H9 (cell line): ENCODE results near the gene ATG9B. TPM values are rescaled to one million over a fixed set of nuclear protein-coding genes. Genes with fewer than 3 reads are reported as not detected.

ENCODE experiments used
- DNase-seq: peaks from one replicate; pipeline ENCODE4 v3.0.0-alpha.2; 2017
- H2AFZ ChIP-seq: one replicate; pipeline ENCODE4 v1.6.1; 2013; ENCODE audit warnings: mild to moderate bottlenecking, low read length, control low read depth, moderate library complexity
- H2AK5ac ChIP-seq: 2 replicates; pipeline ENCODE4 v1.6.1; 2013; ENCODE audit warnings: low read length, control low read depth, mixed read lengths; ENCODE audit not compliant: insufficient read length
- H2BK120ac ChIP-seq: one replicate; pipeline ENCODE4 v1.6.1; 2013; ENCODE audit warnings: low read depth, mild to moderate bottlenecking, low read length, control low read depth, inconsistent platforms; ENCODE audit not compliant: poor library complexity, severe bottlenecking
- H2BK12ac ChIP-seq: 2 replicates; pipeline ENCODE4 v1.6.1; 2013; ENCODE audit warnings: low read length, control low read depth, mixed read lengths, low read depth; ENCODE audit not compliant: insufficient read length
- H2BK15ac ChIP-seq: 2 replicates; pipeline ENCODE4 v1.6.1; 2013; ENCODE audit warnings: low read depth, low read length, control low read depth
- H2BK20ac ChIP-seq: one replicate; pipeline ENCODE4 v1.6.1; 2013; ENCODE audit warnings: low read depth, mild to moderate bottlenecking, low read length, control low read depth, inconsistent platforms; ENCODE audit not compliant: poor library complexity, severe bottlenecking
- H2BK5ac ChIP-seq: 2 replicates; pipeline ENCODE4 v1.6.1; 2013; ENCODE audit warnings: low read length, control low read depth, mixed read lengths; ENCODE audit not compliant: insufficient read length
- H3K14ac ChIP-seq: 2 replicates; pipeline ENCODE4 v1.6.1; 2013; ENCODE audit warnings: low read length, control low read depth; ENCODE audit not compliant: insufficient read depth
- H3K18ac ChIP-seq: 2 replicates; pipeline ENCODE4 v1.6.1; 2013; ENCODE audit warnings: low read depth, mild to moderate bottlenecking, mixed read lengths, low read length, control low read depth; ENCODE audit not compliant: insufficient read length
- H3K23ac ChIP-seq: 2 replicates; pipeline ENCODE4 v1.6.1; 2013; ENCODE audit warnings: low read length, control low read depth, mixed read lengths, low read depth; ENCODE audit not compliant: insufficient read length
- H3K23me2 ChIP-seq: 2 replicates; pipeline ENCODE4 v1.6.1; 2013; ENCODE audit warnings: low read depth, mild to moderate bottlenecking, mixed read lengths, low read length, control low read depth; ENCODE audit not compliant: insufficient read length, poor library complexity, severe bottlenecking
- H3K27ac ChIP-seq: 2 replicates; pipeline ENCODE4 v1.5.1; 2013; ENCODE audit warnings: low read length, control low read depth, mixed read lengths, low read depth; ENCODE audit not compliant: insufficient read length
- H3K27me3 ChIP-seq: 2 replicates; pipeline ENCODE4 v1.6.1; 2013; ENCODE audit warnings: low read length, control low read depth, inconsistent platforms; ENCODE audit not compliant: insufficient read depth
- H3K4ac ChIP-seq: 2 replicates; pipeline ENCODE4 v1.6.1; 2013; ENCODE audit warnings: low read depth, mild to moderate bottlenecking, control low read depth, inconsistent platforms, low read length, moderate library complexity
- H3K4me1 ChIP-seq: 2 replicates; pipeline ENCODE4 v1.6.1; 2013; ENCODE audit warnings: low read length, control low read depth, inconsistent platforms; ENCODE audit not compliant: insufficient read depth
- H3K4me2 ChIP-seq: 2 replicates; pipeline ENCODE4 v1.6.1; 2013; ENCODE audit warnings: low read length, control low read depth, mixed read lengths; ENCODE audit not compliant: insufficient read length, insufficient read depth
- H3K56ac ChIP-seq: 2 replicates; pipeline ENCODE4 v1.6.1; 2013; ENCODE audit warnings: low read depth, mild to moderate bottlenecking, mixed read lengths, low read length, control low read depth; ENCODE audit not compliant: insufficient read length
- H3K79me1 ChIP-seq: 2 replicates; pipeline ENCODE4 v1.6.1; 2013; ENCODE audit warnings: low read depth, mild to moderate bottlenecking, moderate library complexity, low read length, control low read depth, inconsistent platforms; ENCODE audit not compliant: insufficient read depth, poor library complexity, severe bottlenecking
- H3K79me2 ChIP-seq: 2 replicates; pipeline ENCODE4 v1.6.1; 2013; ENCODE audit warnings: low read length, control low read depth, inconsistent platforms; ENCODE audit not compliant: insufficient read depth
- H3K9ac ChIP-seq: 2 replicates; pipeline ENCODE4 v1.6.1; 2013; ENCODE audit warnings: low read length, control low read depth, mixed read lengths; ENCODE audit not compliant: insufficient read length; ENCODE audit errors: extremely low read depth
- H3K9me3 ChIP-seq: one replicate; pipeline ENCODE4 v1.6.1; 2013; ENCODE audit warnings: low read depth, low read length, inconsistent platforms; ENCODE audit not compliant: control insufficient read depth
- H3T11ph ChIP-seq: one replicate; pipeline ENCODE4 v1.6.1; 2013; ENCODE audit warnings: mild to moderate bottlenecking, low read length, control low read depth, inconsistent platforms
- H4K20me1 ChIP-seq: one replicate; pipeline ENCODE4 v1.6.1; 2013; ENCODE audit not compliant: control insufficient read depth, insufficient read length, insufficient read depth
- H4K5ac ChIP-seq: 2 replicates; pipeline ENCODE4 v1.6.1; 2013; ENCODE audit warnings: low read depth, mild to moderate bottlenecking, mixed read lengths, low read length, control low read depth; ENCODE audit not compliant: insufficient read length
- H4K8ac ChIP-seq: replicated peaks from 2 replicates; pipeline ENCODE4 v1.6.1; 2013; ENCODE audit warnings: low read length, control low read depth, mixed read lengths, low read depth; ENCODE audit not compliant: insufficient read length
- H4K91ac ChIP-seq: 2 replicates; pipeline ENCODE4 v1.6.1; 2013; ENCODE audit warnings: low read depth, mild to moderate bottlenecking, moderate library complexity, mixed read lengths, low read length, control low read depth; ENCODE audit not compliant: insufficient read length
- H3K27ac Mint-ChIP-seq, 3 experiments: 2 replicates in 2 of 3; 3 replicates in 1 of 3; pipeline ENCODE4 v1.8.0; 2020 to 2021; ENCODE audit warnings: mixed read lengths in 3 of 3, mild to moderate bottlenecking in 1 of 3, moderate library complexity in 1 of 3
- H3K27me3 Mint-ChIP-seq: 2 replicates; pipeline ENCODE4 v1.8.0; 2021; ENCODE audit warnings: low read depth, mild to moderate bottlenecking, moderate library complexity, mixed read lengths
- H3K36me3 Mint-ChIP-seq, 3 experiments: 2 replicates in 2 of 3; 3 replicates in 1 of 3; pipeline ENCODE4 v1.8.0; 2020 to 2021; ENCODE audit warnings: low read depth in 3 of 3, mixed read lengths in 3 of 3; ENCODE audit not compliant: insufficient read depth in 1 of 3
- H3K4me1 Mint-ChIP-seq, 2 experiments: 2 replicates each; pipeline ENCODE4 v1.8.0; 2020; ENCODE audit warnings: mixed read lengths in 2 of 2
- H3K4me3 Mint-ChIP-seq, 2 experiments: 2 replicates in 1 of 2; 3 replicates in 1 of 2; pipeline ENCODE4 v1.8.0; 2020 to 2021; ENCODE audit warnings: mild to moderate bottlenecking in 2 of 2, mixed read lengths in 2 of 2, moderate library complexity in 1 of 2
- H3K9me3 Mint-ChIP-seq, 2 experiments: 2 replicates in 1 of 2; 3 replicates in 1 of 2; pipeline ENCODE4 v1.8.0; 2020; ENCODE audit warnings: mild to moderate bottlenecking in 2 of 2, mixed read lengths in 2 of 2, moderate library complexity in 1 of 2
- CTCF ChIP-seq: fragments of 200-600 bp; sonication (generic); conservative IDR thresholded peaks from 3 replicates; pipeline ENCODE4 v1.8.0; 2021; ENCODE audit warnings: antibody characterized with exemption, mild to moderate bottlenecking
- WGBS: extraction: QIAGEN DNeasy Blood & Tissue Kit; methylation state at CpG from one replicate; pipeline ENCODE4 v1.1.7; 2013; ENCODE audit warnings: missing lambda C conversion rate, low lambda C conversion rate, mixed read lengths; ENCODE audit not compliant: insufficient read length; ENCODE audit errors: extremely low coverage; 5-methylcytosine and 5-hydroxymethylcytosine counted together
- total RNA-seq: library from RNA; stranded (reverse); gene quantifications from 2 replicates; pipeline ENCODE4 v1.2.1, GENCODE V29; 2021

Gene ATG9B
- total RNA-seq, 1 experiment from 2014 or later, result 1.5 TPM

- WGBS, result no CpG with 5 or more reads among the region's 8 CpGs
- no peaks in the 10 kb centered on the region for H3K9me3 Mint-ChIP-seq
- H3K27ac Mint-ChIP-seq, result no peak overlapping the region
Measured at GRCh38 chr7:150997075-150997511, 27.2 kb downstream of the ATG9B start.

More at GRCh38 chr7:150997075-150997511, 27.2 kb downstream of the ATG9B start:
- DNase-seq, result no peak
- peaks cover 0 to 2% (median 0%) of the 10 kb centered on the region in 3 experiments; a peak in 1 of 7 replicates for H3K36me3 Mint-ChIP-seq
- Histone ChIP-seq H2BK5ac (no peak overlapping the region), H3K79me1 (no peaks in the 10 kb centered on the region), H4K91ac (no peak overlapping the region), H2AK5ac (no peak overlapping the region), H2BK15ac (no peak overlapping the region), H3K79me2 (no peaks in the 10 kb centered on the region), H2AFZ (no peak overlapping the region), H3K27me3 (no peaks in the 10 kb centered on the region), H2BK12ac (no peak overlapping the region), H3K4me2 (no peak overlapping the region), H3T11ph (no peak overlapping the region), H3K4me1 (no peaks in the 10 kb centered on the region; the same call in 1 of the 2 replicates), H3K56ac (no peak overlapping the region), H3K14ac (no peak overlapping the region), H3K23ac (no peak overlapping the region), H3K4ac (no peak overlapping the region), H2BK20ac (no peak overlapping the region), H4K5ac (no peak overlapping the region), H3K23me2 (no peaks in the 10 kb centered on the region), H3K9ac (no peak overlapping the region), H4K8ac (no peak overlapping the region), H3K9me3 (no peaks in the 10 kb centered on the region), H3K27ac (no peak overlapping the region), H2BK120ac (no peak overlapping the region), H4K20me1 (no peaks in the 10 kb centered on the region), H3K18ac (no peak overlapping the region)
- H3K4me3 Mint-ChIP-seq, result no peak overlapping the region
- no peaks in the 10 kb centered on the region; the same call in 1 of the 2 replicates for H3K27me3 Mint-ChIP-seq
- peaks cover 5 to 23% of the 10 kb centered on the region in 2 experiments for H3K4me1 Mint-ChIP-seq
- TF ChIP-seq CTCF, result no peak
